Measurements from ENCODE around the gene ATG9B. TPM values are rescaled to one million over a fixed set of nuclear protein-coding genes. Genes with fewer than 3 reads are reported as not detected.

The ATG9B gene
- total RNA-seq, 1 experiment from 2014 or later, result 1.3 TPM

GRCh38 chr7:151034312-151035025 is 10.2 kb upstream of the ATG9B start:
- DNase-seq, result no peak
- Histone ChIP-seq H2AFZ (ENCODE audit: low read length) (no peak overlapping the region), H3K4me3 (ENCODE audit: low read length) (no peak overlapping the region), H3K9me3 (ENCODE audit: low read length) (no peaks in the 10 kb centered on the region), H3K27ac (ENCODE audit: low read length) (no peak overlapping the region), H3K79me2 (ENCODE audit: low read length) (peaks cover 16% of the 10 kb centered on the region), H3K9ac (ENCODE audit: low read length) (no peak overlapping the region), H4K20me1 (ENCODE audit: low read length) (no peaks in the 10 kb centered on the region), H3K27me3 (ENCODE audit: low read length) (no peaks in the 10 kb centered on the region), H3K9me2 (replicated peaks; ENCODE audit: low read length) (no peaks in the 10 kb centered on the region), H3K36me3 (ENCODE audit: low read depth, low read length) (no peaks in the 10 kb centered on the region; the same call in 1 of the 2 replicates), H3K4me2 (ENCODE audit: low read length) (no peak overlapping the region), H3K4me1 (ENCODE audit: insufficient read depth, low read length) (peaks cover 15% of the 10 kb centered on the region), H3F3A (ENCODE audit: low read length, unreplicated experiment) (no peaks in the 10 kb centered on the region)
- no peak for TF ChIP-seq EZH2phosphoT487 (IDR thresholded peaks at IDR 0.05; ENCODE audit: borderline replicate concordance, low read length)
- BruUV-seq (replicated peaks), result no TSS peak
- CTCF ChIA-PET, result no interaction called here
- intact Hi-C loops (cut with micrococcal nuclease), result no loop called here
- POLR2A ChIA-PET (ENCODE audit: unreplicated experiment), result no interaction called here
- no peak for ATAC-seq

- Histone ChIP-seq H3K4me1 (ENCODE audit: insufficient read depth, low read length) (peaks cover 15% of the 10 kb centered on the region), H3K36me3 (ENCODE audit: low read depth, low read length) (no peaks in the 10 kb centered on the region; the same call in 1 of the 2 replicates), H3K27ac (ENCODE audit: low read length) (no peak overlapping the region), H3K9ac (ENCODE audit: low read length) (no peak overlapping the region), H3K79me2 (ENCODE audit: low read length) (peaks cover 22% of the 10 kb centered on the region), H3K27me3 (ENCODE audit: low read length) (no peaks in the 10 kb centered on the region), H4K20me1 (ENCODE audit: low read length) (no peaks in the 10 kb centered on the region), H3K4me2 (ENCODE audit: low read length) (no peak overlapping the region), H3K9me3 (ENCODE audit: low read length) (no peaks in the 10 kb centered on the region), H3F3A (ENCODE audit: low read length, unreplicated experiment) (no peaks in the 10 kb centered on the region), H3K9me2 (replicated peaks; ENCODE audit: low read length) (no peaks in the 10 kb centered on the region), H2AFZ (ENCODE audit: low read length) (no peak overlapping the region), H3K4me3 (ENCODE audit: low read length) (no peak overlapping the region)
- TF ChIP-seq, protein P1, sequence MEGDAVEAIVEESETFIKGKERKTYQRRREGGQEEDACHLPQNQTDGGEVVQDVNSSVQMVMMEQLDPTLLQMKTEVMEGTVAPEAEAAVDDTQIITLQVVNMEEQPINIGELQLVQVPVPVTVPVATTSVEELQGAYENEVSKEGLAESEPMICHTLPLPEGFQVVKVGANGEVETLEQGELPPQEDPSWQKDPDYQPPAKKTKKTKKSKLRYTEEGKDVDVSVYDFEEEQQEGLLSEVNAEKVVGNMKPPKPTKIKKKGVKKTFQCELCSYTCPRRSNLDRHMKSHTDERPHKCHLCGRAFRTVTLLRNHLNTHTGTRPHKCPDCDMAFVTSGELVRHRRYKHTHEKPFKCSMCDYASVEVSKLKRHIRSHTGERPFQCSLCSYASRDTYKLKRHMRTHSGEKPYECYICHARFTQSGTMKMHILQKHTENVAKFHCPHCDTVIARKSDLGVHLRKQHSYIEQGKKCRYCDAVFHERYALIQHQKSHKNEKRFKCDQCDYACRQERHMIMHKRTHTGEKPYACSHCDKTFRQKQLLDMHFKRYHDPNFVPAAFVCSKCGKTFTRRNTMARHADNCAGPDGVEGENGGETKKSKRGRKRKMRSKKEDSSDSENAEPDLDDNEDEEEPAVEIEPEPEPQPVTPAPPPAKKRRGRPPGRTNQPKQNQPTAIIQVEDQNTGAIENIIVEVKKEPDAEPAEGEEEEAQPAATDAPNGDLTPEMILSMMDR (conservative IDR thresholded peaks at IDR 0.05; ENCODE audit: low read depth, low read length), result no peak
- no peak for TF ChIP-seq EZH2 (IDR thresholded peaks at IDR 0.05; ENCODE audit: low read length, unreplicated experiment)
- TF ChIP-seq EZH2phosphoT487 (IDR thresholded peaks at IDR 0.05; ENCODE audit: borderline replicate concordance, low read length), result no peak
- DNase-seq, result no peak
- no peak for ATAC-seq
- BruUV-seq (replicated peaks), result no TSS peak
- POLR2A ChIA-PET (ENCODE audit: unreplicated experiment), result no interaction called here
- intact Hi-C loops (cut with micrococcal nuclease), result no loop called here
- CTCF ChIA-PET, result no interaction called here
Observed at GRCh38 chr7:151033864-151034249, 9.6 kb upstream of the ATG9B start.

- DNase-seq, result no peak
- no peaks in the 10 kb centered on the region for H3K27me3 ChIP-seq (ENCODE audit: low read length)
- H3K4me3 ChIP-seq (ENCODE audit: low read length), result no peak overlapping the region
- no peaks in the 10 kb centered on the region for H4K20me1 ChIP-seq (ENCODE audit: low read length)
- no peaks in the 10 kb centered on the region; the same call in 1 of the 2 replicates for H3K36me3 ChIP-seq (ENCODE audit: low read depth, low read length)
- no peak overlapping the region for H3K27ac ChIP-seq (ENCODE audit: low read length)
- H3K4me2 ChIP-seq (ENCODE audit: low read length), result no peak overlapping the region
- TF ChIP-seq, protein P1 (conservative IDR thresholded peaks at IDR 0.05; ENCODE audit: low read depth, low read length), result peak; percentile 29; the same call in 1 of the 2 replicates
- TF ChIP-seq EZH2 (IDR thresholded peaks at IDR 0.05; ENCODE audit: low read length, unreplicated experiment), result no peak
- H3K9me3 ChIP-seq (ENCODE audit: low read length), result no peaks in the 10 kb centered on the region
- no peaks in the 10 kb centered on the region for H3K9me2 ChIP-seq (replicated peaks; ENCODE audit: low read length)
- intact Hi-C loops (cut with micrococcal nuclease), result no loop called here
- H2AFZ ChIP-seq (ENCODE audit: low read length), result no peak overlapping the region
- CTCF ChIA-PET, result interaction anchor here (0.7 kb wide), 1 partner anchor 70 kb away, joined by 9 read pairs; no protein-coding TSS in a partner anchor
- H3K79me2 ChIP-seq (ENCODE audit: low read length), result peaks cover 24% of the 10 kb centered on the region
- no TSS peak for BruUV-seq (replicated peaks)
- peaks cover 9% of the 10 kb centered on the region for H3K4me1 ChIP-seq (ENCODE audit: insufficient read depth, low read length)
- H3K9ac ChIP-seq (ENCODE audit: low read length), result no peak overlapping the region
- POLR2A ChIA-PET (ENCODE audit: unreplicated experiment), result no interaction called here
- no peak for ATAC-seq
- no peaks in the 10 kb centered on the region for H3F3A ChIP-seq (ENCODE audit: low read length, unreplicated experiment)
Observed at GRCh38 chr7:151032936-151033863, 8.9 kb upstream of the ATG9B start.
